GM23248 (cell line): ENCODE results near the gene TOPAZ1. TPM values are rescaled to one million over a fixed set of nuclear protein-coding genes. Genes with fewer than 3 reads are reported as not detected.
A peak's percentile ranks its signal among the peaks of the same experiment; 100 is the strongest.

ENCODE experiments used
- DNase-seq: peaks from one replicate; pipeline ENCODE4 v3.0.0-alpha.2; 2015
- H2AFZ ChIP-seq: fragments of 200-600 bp; sonication (generic); 2 replicates; pipeline ENCODE4 v1.6.1; 2016; ENCODE audit warnings: antibody characterized with exemption
- H3F3A ChIP-seq: fragments of 200-600 bp; sonication (generic); 2 replicates; pipeline ENCODE4 v1.6.1; 2016; ENCODE audit warnings: mild to moderate bottlenecking, antibody characterized with exemption, mixed run types; ENCODE audit not compliant: insufficient read depth
- H3K27ac ChIP-seq: fragments of 200-600 bp; sonication (generic); 2 replicates; pipeline ENCODE4 v1.5.1; 2016; ENCODE audit warnings: mild to moderate bottlenecking
- H3K27me3 ChIP-seq: fragments of 200-600 bp; sonication (generic); replicated peaks from 2 replicates; pipeline ENCODE4 v1.6.1; 2016; ENCODE audit warnings: mild to moderate bottlenecking; ENCODE audit not compliant: insufficient read depth
- H3K36me3 ChIP-seq: fragments of 200-600 bp; sonication (generic); 2 replicates; pipeline ENCODE4 v1.6.1; 2016; ENCODE audit warnings: low read depth, mild to moderate bottlenecking
- H3K4me1 ChIP-seq: fragments of 200-600 bp; sonication (generic); 2 replicates; pipeline ENCODE4 v1.6.1; 2016; ENCODE audit warnings: mild to moderate bottlenecking; ENCODE audit not compliant: insufficient read depth
- H3K4me2 ChIP-seq: fragments of 200-600 bp; sonication (generic); one replicate; pipeline ENCODE4 v1.6.1; 2016; ENCODE audit warnings: mild to moderate bottlenecking; ENCODE audit not compliant: unreplicated experiment
- H3K4me3 ChIP-seq: fragments of 200-600 bp; sonication (generic); 2 replicates; pipeline ENCODE4 v1.5.1; 2016; ENCODE audit warnings: mild to moderate bottlenecking
- H3K79me2 ChIP-seq: fragments of 200-600 bp; sonication (generic); 2 replicates; pipeline ENCODE4 v1.6.1; 2016; ENCODE audit warnings: mild to moderate bottlenecking; ENCODE audit not compliant: insufficient read depth
- H3K9ac ChIP-seq: fragments of 200-600 bp; sonication (generic); 2 replicates; pipeline ENCODE4 v1.6.1; 2016; ENCODE audit warnings: mild to moderate bottlenecking
- H3K9me2 ChIP-seq: fragments of 200-600 bp; sonication (generic); 2 replicates; pipeline ENCODE4 v1.6.1; 2016; ENCODE audit warnings: mixed run types, mild to moderate bottlenecking, moderate library complexity; ENCODE audit not compliant: insufficient read depth
- H3K9me3 ChIP-seq: fragments of 200-600 bp; sonication (generic); one replicate; pipeline ENCODE4 v1.6.1; 2017; ENCODE audit warnings: low read depth
- H4K20me1 ChIP-seq: fragments of 200-600 bp; sonication (generic); 2 replicates; pipeline ENCODE4 v1.6.0; 2016; ENCODE audit not compliant: insufficient read depth
- EZH2 ChIP-seq: fragments of 200-600 bp; sonication (generic); IDR thresholded peaks from 2 replicates; pipeline ENCODE4 v1.6.1; 2018; ENCODE audit warnings: antibody characterized with exemption, mild to moderate bottlenecking; ENCODE audit not compliant: insufficient read depth, poor library complexity, severe bottlenecking
- EZH2phosphoT487 ChIP-seq: fragments of 200-600 bp; sonication (generic); IDR thresholded peaks from 2 replicates; pipeline ENCODE4 v1.6.1; 2018; ENCODE audit warnings: antibody characterized with exemption, moderate library complexity, mild to moderate bottlenecking, low read depth; ENCODE audit not compliant: insufficient read depth
- WGBS, 2 experiments: methylation state at CpG; one replicate each; pipeline ENCODE4 v1.1.6; 2015 to 2017; ENCODE audit warnings: low lambda C conversion rate in 2 of 2, low coverage in 1 of 2; ENCODE audit errors: missing lambda C conversion rate in 2 of 2; 5-methylcytosine and 5-hydroxymethylcytosine counted together
- in situ Hi-C: fragments of 300-500 bp; cut with MboI; formaldehyde crosslinking; loops from 2 replicates; pipeline ENCODE4 v1.15.0; 2020
- polyA plus RNA-seq: library from polyadenylated mRNA; unstranded; fragments of >200 nt; fragmentation: Nextera tagmentation; extraction: Ambion mirVana; gene quantifications from 2 replicates; pipeline ENCODE4 v1.2.1, GENCODE V29; 2016
- total RNA-seq: library from RNA; depleted of rRNA; stranded (reverse); fragments of >200 nt; shearing (Covaris generic); gene quantifications from 2 replicates; pipeline ENCODE4 v1.2.3, GENCODE V29; 2014; rRNA removed

The TOPAZ1 gene
- total RNA-seq (not detected in 2 replicates), polyA plus RNA-seq (not detected in 2 replicates)

- no peak within 1 kb of the TSS for H2AFZ ChIP-seq
- no peak within 1 kb of the TSS for H3K27ac ChIP-seq
- no peak within 1 kb of the TSS for H3K4me2 ChIP-seq
- H3K36me3 ChIP-seq: no peaks in the 10 kb centered on the region
- H3K9me2 ChIP-seq: no peaks in the 10 kb centered on the region
- no peaks in the 10 kb centered on the region for H3K79me2 ChIP-seq
- no peaks in the 10 kb centered on the region for H3K9me3 ChIP-seq
- WGBS, 2 experiments: 87% methylated on average over 27 to 35 of the region's 35 CpGs
- H3K27me3 ChIP-seq: peaks cover 21% of the 10 kb centered on the region; the same call in 1 of the 2 replicates
- TF ChIP-seq EZH2: no peak
- no peak for TF ChIP-seq EZH2phosphoT487
- no peaks in the 10 kb centered on the region for H4K20me1 ChIP-seq
- DNase-seq: no peak
- H3K9ac ChIP-seq: no peak within 1 kb of the TSS
- no peaks in the 10 kb centered on the region for H3F3A ChIP-seq
- in situ Hi-C loops: no loop called here
- no peaks in the 10 kb centered on the region for H3K4me1 ChIP-seq
- H3K4me3 ChIP-seq: no peak within 1 kb of the TSS
Measured at GRCh38 chr3:44241706-44242105, at the start of gene TOPAZ1. TOPAZ1 (plus strand) TSS chr3:44241886; CDS start chr3:44242054, 168 bp downstream.

DNA sequence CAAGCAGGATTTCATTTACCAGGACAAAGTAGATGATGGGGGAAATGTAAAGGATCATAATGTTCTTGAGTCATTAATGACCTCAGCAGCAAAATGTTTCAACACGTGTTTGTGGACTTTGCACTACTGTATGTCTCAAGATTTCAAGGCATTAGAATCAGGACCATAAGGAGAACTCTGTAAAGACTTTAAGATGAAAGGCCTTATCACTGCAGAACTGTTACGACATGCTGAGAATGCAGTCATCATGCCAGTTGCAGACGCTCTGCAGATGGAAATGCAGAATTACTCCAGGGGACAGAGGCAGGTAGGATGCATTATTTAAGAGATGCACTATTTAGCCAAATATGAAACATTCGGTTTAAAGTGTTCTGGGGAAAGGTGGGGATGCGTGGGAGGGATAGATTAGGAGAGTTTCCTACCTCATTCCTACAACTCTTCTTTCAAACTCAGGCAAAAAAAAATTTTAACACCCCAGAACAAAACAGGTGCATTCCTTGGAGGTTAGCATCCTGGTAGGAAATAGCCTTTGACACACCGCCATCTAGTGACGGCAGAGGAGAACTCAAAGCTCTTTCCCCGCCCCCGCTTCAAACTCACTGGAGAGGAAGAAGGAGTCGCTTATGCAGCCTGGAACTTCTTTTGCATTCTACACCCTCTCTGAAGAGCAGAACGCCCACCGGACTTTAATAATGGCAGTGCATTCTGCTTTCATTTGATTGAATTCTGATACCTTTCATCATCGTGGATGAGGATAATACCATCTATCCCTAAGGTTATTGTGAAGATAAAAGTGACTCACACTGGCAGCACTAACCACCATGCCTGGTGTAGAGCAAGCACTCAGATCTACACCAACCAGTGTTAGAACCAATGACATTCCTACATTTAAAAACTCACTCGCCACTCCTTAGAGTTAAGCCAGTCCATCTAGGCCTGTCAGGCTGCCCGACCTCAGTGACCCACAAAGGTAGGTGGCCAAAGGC is 43.1 kb upstream of the TOPAZ1 start:
- Histone ChIP-seq H3F3A (no peaks in the 10 kb centered on the region), H3K4me1 (no peaks in the 10 kb centered on the region), H3K9me2 (no peaks in the 10 kb centered on the region), H3K27ac (no peak overlapping the region), H3K27me3 (peaks cover 4% of the 10 kb centered on the region), H3K4me3 (no peak overlapping the region), H3K36me3 (no peaks in the 10 kb centered on the region), H4K20me1 (no peaks in the 10 kb centered on the region), H3K4me2 (peak overlapping the region; percentile 46), H3K79me2 (no peaks in the 10 kb centered on the region), H3K9me3 (no peaks in the 10 kb centered on the region), H2AFZ (peak overlapping the region; percentile 28; the same call in 1 of the 2 replicates), H3K9ac (no peak overlapping the region)
- DNase-seq: peak; percentile 84
- in situ Hi-C loops: loop anchor here (25.0 kb wide), 1 partner anchor 661 kb away; no protein-coding TSS in a partner anchor
- TF ChIP-seq EZH2phosphoT487 (no peak), EZH2 (no peak)
- 9 to 11% methylated on average over 15 of the region's 15 CpGs for WGBS, 2 experiments

- H3K27ac ChIP-seq: no peak overlapping the region
- H3F3A ChIP-seq: no peaks in the 10 kb centered on the region
- no peak overlapping the region for H3K9ac ChIP-seq
- no peak overlapping the region for H3K4me3 ChIP-seq
- no peaks in the 10 kb centered on the region for H3K36me3 ChIP-seq
- H3K9me2 ChIP-seq: no peaks in the 10 kb centered on the region; the same call in 1 of the 2 replicates
- no peak overlapping the region for H3K4me2 ChIP-seq
- H3K9me3 ChIP-seq: no peaks in the 10 kb centered on the region
- H3K4me1 ChIP-seq: no peaks in the 10 kb centered on the region
- H2AFZ ChIP-seq: no peak overlapping the region
- no peak for DNase-seq
- WGBS, 2 experiments: 40 to 45% methylated on average over 4 of the region's 4 CpGs
- no peak for TF ChIP-seq EZH2phosphoT487
- TF ChIP-seq EZH2: no peak
- peaks cover 13% of the 10 kb centered on the region; the same call in 1 of the 2 replicates for H3K27me3 ChIP-seq
- no peaks in the 10 kb centered on the region for H4K20me1 ChIP-seq
- H3K79me2 ChIP-seq: no peaks in the 10 kb centered on the region
- in situ Hi-C loops: no loop called here
Measured at GRCh38 chr3:44206261-44206660, 35.4 kb upstream of the TOPAZ1 start.

- in situ Hi-C loops: no loop called here
- no peaks in the 10 kb centered on the region for H3K79me2 ChIP-seq
- TF ChIP-seq EZH2 (no peak), EZH2phosphoT487 (no peak)
- no peaks in the 10 kb centered on the region for H4K20me1 ChIP-seq
- H3K27me3 ChIP-seq: peaks cover 13% of the 10 kb centered on the region; the same call in 1 of the 2 replicates
- H3K36me3 ChIP-seq: no peaks in the 10 kb centered on the region
- DNase-seq: no peak
- no peak overlapping the region for H3K9ac ChIP-seq
- no peak overlapping the region for H3K27ac ChIP-seq
- H3K4me3 ChIP-seq: no peak overlapping the region
- H3F3A ChIP-seq: no peaks in the 10 kb centered on the region
- H3K9me3 ChIP-seq: no peaks in the 10 kb centered on the region
- no peaks in the 10 kb centered on the region for H3K4me1 ChIP-seq
- H2AFZ ChIP-seq: no peak overlapping the region
- no peak overlapping the region for H3K4me2 ChIP-seq
- 61 to 65% methylated on average over 11 of the region's 11 CpGs for WGBS, 2 experiments
- H3K9me2 ChIP-seq: no peaks in the 10 kb centered on the region; the same call in 1 of the 2 replicates
Measured at GRCh38 chr3:44206862-44207652, 34.6 kb upstream of the TOPAZ1 start.
